ENCODE data around the gene FAR2.

FAR2 gene

DNA sequence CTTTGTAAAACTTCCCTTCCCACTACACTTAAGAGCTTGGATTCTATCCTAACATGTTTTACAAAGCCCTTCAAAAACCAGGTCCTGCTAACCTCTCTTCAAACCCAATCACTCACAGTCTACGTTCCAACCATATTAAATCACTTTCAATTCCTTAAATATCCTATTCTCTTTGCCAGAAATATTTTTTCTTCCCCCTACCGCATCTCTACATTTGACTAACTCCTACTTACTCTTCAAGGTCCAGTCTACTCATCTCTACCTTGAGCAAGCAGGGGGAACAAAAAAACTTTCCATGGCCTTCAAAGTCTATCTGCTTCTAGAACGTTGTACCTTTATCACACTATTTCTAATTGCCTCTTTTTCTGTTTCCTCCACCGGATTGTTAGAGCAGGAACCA is 225.8 kb downstream of the FAR2 start:
- H2AFZ ChIP-seq (ENCODE audit: low read depth, low read length, severe bottlenecking) = no peak overlapping the region
- H3K79me2 ChIP-seq (ENCODE audit: insufficient read depth, low read length) = peaks cover 76% of the 10 kb centered on the region
- no peak overlapping the region for H3K4me3 ChIP-seq (ENCODE audit: insufficient read depth, low read length, poor library complexity, severe bottlenecking)
- H3K4me2 ChIP-seq (ENCODE audit: low read depth, low read length, poor library complexity, severe bottlenecking) = no peak overlapping the region
- H3K9me2 ChIP-seq (replicated peaks; ENCODE audit: insufficient read depth, low read length) = no peaks in the 10 kb centered on the region
- no peak overlapping the region for H3K9ac ChIP-seq (ENCODE audit: low read length)
- peaks cover 5% of the 10 kb centered on the region; the same call in 1 of the 2 replicates for H3F3A ChIP-seq (ENCODE audit: insufficient read depth)
- no peaks in the 10 kb centered on the region for H3K27me3 ChIP-seq (ENCODE audit: low read length)
- H4K20me1 ChIP-seq (ENCODE audit: low read depth, low read length) = peaks cover 10% of the 10 kb centered on the region
- no peaks in the 10 kb centered on the region for H3K9me3 ChIP-seq (ENCODE audit: insufficient read depth, low read length)
- peaks cover 40% of the 10 kb centered on the region for H3K36me3 ChIP-seq (ENCODE audit: low read length)
- no peak overlapping the region for H3K27ac ChIP-seq (ENCODE audit: low read depth, low read length)
- TF ChIP-seq EZH2phosphoT487 (conservative IDR thresholded peaks at IDR 0.05; ENCODE audit: low read length) = no peak
- TF ChIP-seq, protein P1, sequence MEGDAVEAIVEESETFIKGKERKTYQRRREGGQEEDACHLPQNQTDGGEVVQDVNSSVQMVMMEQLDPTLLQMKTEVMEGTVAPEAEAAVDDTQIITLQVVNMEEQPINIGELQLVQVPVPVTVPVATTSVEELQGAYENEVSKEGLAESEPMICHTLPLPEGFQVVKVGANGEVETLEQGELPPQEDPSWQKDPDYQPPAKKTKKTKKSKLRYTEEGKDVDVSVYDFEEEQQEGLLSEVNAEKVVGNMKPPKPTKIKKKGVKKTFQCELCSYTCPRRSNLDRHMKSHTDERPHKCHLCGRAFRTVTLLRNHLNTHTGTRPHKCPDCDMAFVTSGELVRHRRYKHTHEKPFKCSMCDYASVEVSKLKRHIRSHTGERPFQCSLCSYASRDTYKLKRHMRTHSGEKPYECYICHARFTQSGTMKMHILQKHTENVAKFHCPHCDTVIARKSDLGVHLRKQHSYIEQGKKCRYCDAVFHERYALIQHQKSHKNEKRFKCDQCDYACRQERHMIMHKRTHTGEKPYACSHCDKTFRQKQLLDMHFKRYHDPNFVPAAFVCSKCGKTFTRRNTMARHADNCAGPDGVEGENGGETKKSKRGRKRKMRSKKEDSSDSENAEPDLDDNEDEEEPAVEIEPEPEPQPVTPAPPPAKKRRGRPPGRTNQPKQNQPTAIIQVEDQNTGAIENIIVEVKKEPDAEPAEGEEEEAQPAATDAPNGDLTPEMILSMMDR (IDR thresholded peaks at IDR 0.05; ENCODE audit: insufficient read depth, low read length, poor library complexity, severe bottlenecking) = no peak

DNA sequence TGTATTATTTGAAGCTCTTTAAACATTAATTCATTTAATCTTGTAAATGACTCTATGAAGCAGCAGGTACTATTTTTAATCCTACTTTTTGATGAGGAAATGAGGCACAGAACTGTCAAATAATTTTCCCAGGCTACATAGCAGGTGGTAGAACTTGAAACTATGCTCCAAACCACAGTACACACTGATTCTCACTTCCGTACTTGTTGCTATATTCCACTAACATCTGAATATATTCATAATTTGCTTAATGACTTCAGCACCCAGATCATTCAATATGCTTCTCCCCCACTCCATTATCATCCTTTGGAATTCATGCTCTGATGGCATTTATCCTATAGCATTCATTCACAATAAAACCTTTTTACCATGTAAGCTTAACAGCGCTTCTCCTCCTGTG is 227.0 kb downstream of the FAR2 start:
- Histone ChIP-seq H3K27ac (ENCODE audit: low read depth, low read length) (no peak overlapping the region), H4K20me1 (ENCODE audit: low read depth, low read length) (peaks cover 10% of the 10 kb centered on the region), H3K4me3 (ENCODE audit: insufficient read depth, low read length, poor library complexity, severe bottlenecking) (no peak overlapping the region), H3K9me2 (replicated peaks; ENCODE audit: insufficient read depth, low read length) (no peaks in the 10 kb centered on the region), H3F3A (ENCODE audit: insufficient read depth) (no peaks in the 10 kb centered on the region), H3K4me2 (ENCODE audit: low read depth, low read length, poor library complexity, severe bottlenecking) (peak overlapping the region; percentile 12), H3K27me3 (ENCODE audit: low read length) (no peaks in the 10 kb centered on the region), H3K9me3 (ENCODE audit: insufficient read depth, low read length) (no peaks in the 10 kb centered on the region), H3K79me2 (ENCODE audit: insufficient read depth, low read length) (peaks cover 85% of the 10 kb centered on the region), H3K9ac (ENCODE audit: low read length) (no peak overlapping the region), H3K36me3 (ENCODE audit: low read length) (peaks cover 28% of the 10 kb centered on the region), H2AFZ (ENCODE audit: low read depth, low read length, severe bottlenecking) (no peak overlapping the region)
- TF ChIP-seq, protein P1 (IDR thresholded peaks at IDR 0.05; ENCODE audit: insufficient read depth, low read length, poor library complexity, severe bottlenecking) = no peak
- no peak for TF ChIP-seq EZH2phosphoT487 (conservative IDR thresholded peaks at IDR 0.05; ENCODE audit: low read length)

DNA sequence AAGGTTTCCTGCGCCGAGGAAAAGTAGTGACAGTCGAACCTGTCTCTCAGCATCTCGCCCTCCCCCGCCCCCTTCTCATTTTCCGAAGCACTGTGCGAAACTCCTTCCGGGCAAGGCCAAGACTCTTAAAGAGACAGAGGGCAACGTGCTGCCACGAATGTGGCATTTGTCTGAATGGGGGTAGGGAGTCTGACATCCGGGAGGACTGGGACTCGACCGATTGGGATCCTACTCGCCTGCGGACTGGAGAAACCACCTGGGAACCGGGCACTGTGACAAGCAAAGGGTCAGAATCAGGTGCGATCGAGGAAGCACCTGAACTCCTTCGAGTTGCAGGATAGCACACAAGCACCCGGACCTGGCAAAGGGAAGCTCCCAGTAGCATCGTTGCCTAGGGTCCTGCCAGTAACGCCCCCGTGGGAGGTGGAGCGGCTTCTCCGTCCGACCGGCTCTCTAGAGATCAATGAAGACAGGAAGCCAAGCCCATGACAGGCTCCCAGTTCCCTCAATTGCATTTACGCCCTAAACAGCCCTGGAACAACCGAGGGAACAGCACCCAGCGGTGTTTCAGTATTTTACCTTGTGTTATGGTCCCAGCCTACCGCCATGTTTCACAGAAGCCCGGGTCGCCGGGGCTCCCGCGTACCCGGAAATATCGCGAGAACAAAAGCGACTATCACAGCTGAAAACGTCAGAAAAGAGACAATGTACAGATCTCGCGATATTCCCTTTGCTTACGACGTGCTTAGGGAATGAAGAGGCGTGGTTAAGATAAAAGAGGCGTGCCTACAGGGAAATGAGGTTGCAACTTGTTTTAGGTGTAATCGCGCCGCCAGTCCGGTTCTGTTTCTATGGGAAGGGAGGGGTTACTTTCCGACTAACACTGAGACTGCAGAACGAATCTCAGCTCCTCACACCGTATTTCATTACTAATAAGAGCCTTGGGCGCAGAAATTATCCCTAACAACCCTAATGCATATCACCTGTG is 231.8 kb downstream of the FAR2 start, which contains the start of gene ERGIC2:
Gene ERGIC2, minus strand, starts transcription at position 637 of the 988 bp plus-strand sequence. CDS start 9,539 bp downstream, outside the sequence.
- H3K4me3 ChIP-seq (ENCODE audit: insufficient read depth, low read length, poor library complexity, severe bottlenecking) = peak within 1 kb of the TSS; percentile 84
- peak within 1 kb of the TSS; percentile 87 for H2AFZ ChIP-seq (ENCODE audit: low read depth, low read length, severe bottlenecking)
- TF ChIP-seq, protein P1 (IDR thresholded peaks at IDR 0.05; ENCODE audit: insufficient read depth, low read length, poor library complexity, severe bottlenecking) = no peak
- no peak for TF ChIP-seq EZH2phosphoT487 (conservative IDR thresholded peaks at IDR 0.05; ENCODE audit: low read length)
- H3K9me2 ChIP-seq (replicated peaks; ENCODE audit: insufficient read depth, low read length) = no peaks in the 10 kb centered on the region
- peak within 1 kb of the TSS; percentile 86 for H3K9ac ChIP-seq (ENCODE audit: low read length)
- peak within 1 kb of the TSS; percentile 78 for H3K27ac ChIP-seq (ENCODE audit: low read depth, low read length)
- H3K27me3 ChIP-seq (ENCODE audit: low read length) = no peaks in the 10 kb centered on the region
- H3K4me2 ChIP-seq (ENCODE audit: low read depth, low read length, poor library complexity, severe bottlenecking) = peak within 1 kb of the TSS; percentile 95
- H3K36me3 ChIP-seq (ENCODE audit: low read length) = peaks cover 24% of the 10 kb centered on the region
- H3K9me3 ChIP-seq (ENCODE audit: insufficient read depth, low read length) = no peaks in the 10 kb centered on the region
- H3F3A ChIP-seq (ENCODE audit: insufficient read depth) = no peaks in the 10 kb centered on the region
- peaks cover 50% of the 10 kb centered on the region for H3K79me2 ChIP-seq (ENCODE audit: insufficient read depth, low read length)
- peaks cover 5% of the 10 kb centered on the region for H4K20me1 ChIP-seq (ENCODE audit: low read depth, low read length)

Measured in SU-DHL-6 (cell line).